H1 (cell line): Measurements from ENCODE around the gene C16orf95. TPM values are rescaled to one million over a fixed set of nuclear protein-coding genes. Genes with fewer than 3 reads are reported as not detected.

Experiments
- CREB1 ChIP-seq: IDR thresholded peaks from 2 replicates; pipeline ENCODE4 v1.6.1; 2012; ENCODE audit warnings: inconsistent platforms
- EGR1 ChIP-seq: IDR thresholded peaks from 2 replicates; pipeline ENCODE4 v1.6.1; 2011; ENCODE audit warnings: low read depth, low read length, borderline replicate concordance
- JUN ChIP-seq: IDR thresholded peaks from 2 replicates; pipeline ENCODE4 v1.6.1; 2011; ENCODE audit warnings: low read depth, mild to moderate bottlenecking, improper control_type of control experiment, low read length
- PHF8 ChIP-seq: fragments of 200-600 bp; sonication (generic); conservative IDR thresholded peaks from 2 replicates; pipeline ENCODE4 v1.7.1; 2012; ENCODE audit warnings: low read depth, mild to moderate bottlenecking, inconsistent platforms, low read length, moderate library complexity
- RAD21 ChIP-seq, 2 experiments: IDR thresholded peaks in 1 of 2; conservative IDR thresholded peaks in 1 of 2; 2 replicates each; pipeline ENCODE4 v1.6.1; 2011; ENCODE audit warnings: low read depth in 2 of 2, low read length in 2 of 2, improper control_type of control experiment in 1 of 2, inconsistent platforms in 1 of 2, mild to moderate bottlenecking in 1 of 2, moderate library complexity in 1 of 2
- RFX5 ChIP-seq: IDR thresholded peaks from 2 replicates; pipeline ENCODE4 v1.6.1; 2011; ENCODE audit warnings: low read depth, low read length, improper control_type of control experiment, borderline replicate concordance
- SP1 ChIP-seq: IDR thresholded peaks from 2 replicates; pipeline ENCODE4 v1.6.1; 2011; ENCODE audit warnings: low read depth, low read length
- SUZ12 ChIP-seq: fragments of 200-600 bp; sonication (generic); IDR thresholded peaks from 2 replicates; pipeline ENCODE4 v1.6.1; 2012; ENCODE audit warnings: mild to moderate bottlenecking, inconsistent platforms, low read length, moderate library complexity, mixed read lengths
- ZNF274 ChIP-seq: IDR thresholded peaks from 2 replicates; pipeline ENCODE4 v1.7.0; 2012; ENCODE audit warnings: low read length, borderline replicate concordance; ENCODE audit errors: extremely low read depth
- polyA plus RNA-seq, 7 experiments: library from polyadenylated mRNA; depleted of rRNA in 3 of 7; stranded (reverse) in 5 of 7; unstranded in 2 of 7; fragments of >200 nt in 5 of 7; fragments of 200-250 nt in 2 of 7; gene quantifications; 1 replicate in 5 of 7; 2 replicates in 1 of 7; 4 replicates in 1 of 7; pipeline versions ENCODE4 v1.2.1 to v1.2.3, GENCODE V29; 2011 to 2013; ENCODE audit warnings: missing spikeins in 2 of 7, mixed read lengths in 2 of 7
- total RNA-seq: library from RNA; stranded (reverse); fragmentation: NEBNext Ultra II Directional; extraction: Animal tissue kit (Norgen Biotek cat#: 25700); gene quantifications from 2 replicates; pipeline ENCODE4 v1.2.1, GENCODE V29; 2021
- TF ChIP-seq, protein P1 (sequence below): fragments of 300-600 bp; sonication (generic); IDR thresholded peaks from 2 replicates; pipeline ENCODE4 v1.7.1; 2012; ENCODE audit warnings: low read length, moderate library complexity, mild to moderate bottlenecking, inconsistent platforms; ENCODE audit not compliant: insufficient replicate concordance
- TF ChIP-seq, protein P2 (sequence below): IDR thresholded peaks from 2 replicates; pipeline ENCODE4 v1.6.1; 2011; ENCODE audit warnings: low read length, improper control_type of control experiment

Gene C16orf95
- total and polyA plus RNA-seq, 2 of the 8 experiments (the other 6 are each of a cell fraction or from before 2014, with no cell fraction given) = 5.0 to 5.4 TPM

DNA sequence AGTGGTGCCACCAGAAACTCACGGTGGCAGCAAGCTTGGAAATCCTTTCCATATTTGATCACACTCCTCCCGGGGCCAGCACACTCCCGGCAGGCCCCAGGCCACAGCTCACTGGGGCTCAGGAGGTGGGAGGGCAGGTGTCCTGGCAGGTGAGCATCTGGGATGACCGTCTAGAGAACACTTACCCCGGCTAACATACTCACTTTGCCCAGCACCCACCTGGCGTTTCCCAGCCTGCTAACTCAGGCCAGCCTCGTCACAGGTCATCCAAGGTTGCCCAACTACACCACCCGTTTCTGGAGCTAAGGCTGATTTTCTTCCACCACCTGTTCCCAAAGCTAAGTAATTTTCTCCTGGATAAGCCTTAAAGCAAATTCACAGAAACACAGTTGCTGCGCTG is 41.5 kb upstream of the C16orf95 start (continued):
- TF ChIP-seq, protein P1, sequence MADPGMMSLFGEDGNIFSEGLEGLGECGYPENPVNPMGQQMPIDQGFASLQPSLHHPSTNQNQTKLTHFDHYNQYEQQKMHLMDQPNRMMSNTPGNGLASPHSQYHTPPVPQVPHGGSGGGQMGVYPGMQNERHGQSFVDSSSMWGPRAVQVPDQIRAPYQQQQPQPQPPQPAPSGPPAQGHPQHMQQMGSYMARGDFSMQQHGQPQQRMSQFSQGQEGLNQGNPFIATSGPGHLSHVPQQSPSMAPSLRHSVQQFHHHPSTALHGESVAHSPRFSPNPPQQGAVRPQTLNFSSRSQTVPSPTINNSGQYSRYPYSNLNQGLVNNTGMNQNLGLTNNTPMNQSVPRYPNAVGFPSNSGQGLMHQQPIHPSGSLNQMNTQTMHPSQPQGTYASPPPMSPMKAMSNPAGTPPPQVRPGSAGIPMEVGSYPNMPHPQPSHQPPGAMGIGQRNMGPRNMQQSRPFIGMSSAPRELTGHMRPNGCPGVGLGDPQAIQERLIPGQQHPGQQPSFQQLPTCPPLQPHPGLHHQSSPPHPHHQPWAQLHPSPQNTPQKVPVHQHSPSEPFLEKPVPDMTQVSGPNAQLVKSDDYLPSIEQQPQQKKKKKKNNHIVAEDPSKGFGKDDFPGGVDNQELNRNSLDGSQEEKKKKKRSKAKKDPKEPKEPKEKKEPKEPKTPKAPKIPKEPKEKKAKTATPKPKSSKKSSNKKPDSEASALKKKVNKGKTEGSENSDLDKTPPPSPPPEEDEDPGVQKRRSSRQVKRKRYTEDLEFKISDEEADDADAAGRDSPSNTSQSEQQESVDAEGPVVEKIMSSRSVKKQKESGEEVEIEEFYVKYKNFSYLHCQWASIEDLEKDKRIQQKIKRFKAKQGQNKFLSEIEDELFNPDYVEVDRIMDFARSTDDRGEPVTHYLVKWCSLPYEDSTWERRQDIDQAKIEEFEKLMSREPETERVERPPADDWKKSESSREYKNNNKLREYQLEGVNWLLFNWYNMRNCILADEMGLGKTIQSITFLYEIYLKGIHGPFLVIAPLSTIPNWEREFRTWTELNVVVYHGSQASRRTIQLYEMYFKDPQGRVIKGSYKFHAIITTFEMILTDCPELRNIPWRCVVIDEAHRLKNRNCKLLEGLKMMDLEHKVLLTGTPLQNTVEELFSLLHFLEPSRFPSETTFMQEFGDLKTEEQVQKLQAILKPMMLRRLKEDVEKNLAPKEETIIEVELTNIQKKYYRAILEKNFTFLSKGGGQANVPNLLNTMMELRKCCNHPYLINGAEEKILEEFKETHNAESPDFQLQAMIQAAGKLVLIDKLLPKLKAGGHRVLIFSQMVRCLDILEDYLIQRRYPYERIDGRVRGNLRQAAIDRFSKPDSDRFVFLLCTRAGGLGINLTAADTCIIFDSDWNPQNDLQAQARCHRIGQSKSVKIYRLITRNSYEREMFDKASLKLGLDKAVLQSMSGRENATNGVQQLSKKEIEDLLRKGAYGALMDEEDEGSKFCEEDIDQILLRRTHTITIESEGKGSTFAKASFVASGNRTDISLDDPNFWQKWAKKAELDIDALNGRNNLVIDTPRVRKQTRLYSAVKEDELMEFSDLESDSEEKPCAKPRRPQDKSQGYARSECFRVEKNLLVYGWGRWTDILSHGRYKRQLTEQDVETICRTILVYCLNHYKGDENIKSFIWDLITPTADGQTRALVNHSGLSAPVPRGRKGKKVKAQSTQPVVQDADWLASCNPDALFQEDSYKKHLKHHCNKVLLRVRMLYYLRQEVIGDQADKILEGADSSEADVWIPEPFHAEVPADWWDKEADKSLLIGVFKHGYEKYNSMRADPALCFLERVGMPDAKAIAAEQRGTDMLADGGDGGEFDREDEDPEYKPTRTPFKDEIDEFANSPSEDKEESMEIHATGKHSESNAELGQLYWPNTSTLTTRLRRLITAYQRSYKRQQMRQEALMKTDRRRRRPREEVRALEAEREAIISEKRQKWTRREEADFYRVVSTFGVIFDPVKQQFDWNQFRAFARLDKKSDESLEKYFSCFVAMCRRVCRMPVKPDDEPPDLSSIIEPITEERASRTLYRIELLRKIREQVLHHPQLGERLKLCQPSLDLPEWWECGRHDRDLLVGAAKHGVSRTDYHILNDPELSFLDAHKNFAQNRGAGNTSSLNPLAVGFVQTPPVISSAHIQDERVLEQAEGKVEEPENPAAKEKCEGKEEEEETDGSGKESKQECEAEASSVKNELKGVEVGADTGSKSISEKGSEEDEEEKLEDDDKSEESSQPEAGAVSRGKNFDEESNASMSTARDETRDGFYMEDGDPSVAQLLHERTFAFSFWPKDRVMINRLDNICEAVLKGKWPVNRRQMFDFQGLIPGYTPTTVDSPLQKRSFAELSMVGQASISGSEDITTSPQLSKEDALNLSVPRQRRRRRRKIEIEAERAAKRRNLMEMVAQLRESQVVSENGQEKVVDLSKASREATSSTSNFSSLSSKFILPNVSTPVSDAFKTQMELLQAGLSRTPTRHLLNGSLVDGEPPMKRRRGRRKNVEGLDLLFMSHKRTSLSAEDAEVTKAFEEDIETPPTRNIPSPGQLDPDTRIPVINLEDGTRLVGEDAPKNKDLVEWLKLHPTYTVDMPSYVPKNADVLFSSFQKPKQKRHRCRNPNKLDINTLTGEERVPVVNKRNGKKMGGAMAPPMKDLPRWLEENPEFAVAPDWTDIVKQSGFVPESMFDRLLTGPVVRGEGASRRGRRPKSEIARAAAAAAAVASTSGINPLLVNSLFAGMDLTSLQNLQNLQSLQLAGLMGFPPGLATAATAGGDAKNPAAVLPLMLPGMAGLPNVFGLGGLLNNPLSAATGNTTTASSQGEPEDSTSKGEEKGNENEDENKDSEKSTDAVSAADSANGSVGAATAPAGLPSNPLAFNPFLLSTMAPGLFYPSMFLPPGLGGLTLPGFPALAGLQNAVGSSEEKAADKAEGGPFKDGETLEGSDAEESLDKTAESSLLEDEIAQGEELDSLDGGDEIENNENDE = no peak
- TF ChIP-seq RFX5 = no peak
- no peak for TF ChIP-seq RAD21 (IDR thresholded peaks at IDR 0.05 in 1 of 2, conservative IDR thresholded peaks at IDR 0.05 in 1 of 2; ENCODE audit: low read depth in 2 of 2, low read length in 2 of 2)
- TF ChIP-seq SUZ12 = no peak
- TF ChIP-seq SP1 = no peak
- TF ChIP-seq EGR1 = no peak
- no peak for TF ChIP-seq ZNF274
- TF ChIP-seq CREB1 = no peak
- TF ChIP-seq PHF8 = no peak
- TF ChIP-seq JUN = no peak
- TF ChIP-seq, protein P2, sequence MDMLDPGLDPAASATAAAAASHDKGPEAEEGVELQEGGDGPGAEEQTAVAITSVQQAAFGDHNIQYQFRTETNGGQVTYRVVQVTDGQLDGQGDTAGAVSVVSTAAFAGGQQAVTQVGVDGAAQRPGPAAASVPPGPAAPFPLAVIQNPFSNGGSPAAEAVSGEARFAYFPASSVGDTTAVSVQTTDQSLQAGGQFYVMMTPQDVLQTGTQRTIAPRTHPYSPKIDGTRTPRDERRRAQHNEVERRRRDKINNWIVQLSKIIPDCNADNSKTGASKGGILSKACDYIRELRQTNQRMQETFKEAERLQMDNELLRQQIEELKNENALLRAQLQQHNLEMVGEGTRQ = no peak
